GM21717 (cell line): ENCODE data around the gene TRPC1.
"Not testable (repeated sequence)": the region's sequence is repeated elsewhere in the genome, so short reads cannot be mapped to it uniquely, and the experiment has no call there.

Experiments used
- ATAC-seq: cut with Tn5 transposase; IDR thresholded peaks from one replicate; pipeline ENCODE4 v1.9.1; 2021; ENCODE audit warnings: mild to moderate bottlenecking, moderate library complexity; ENCODE audit not compliant: unreplicated experiment

TRPC1 gene

GRCh38 chr3:142723968-142724681 lies at the start of gene TRPC1:
Gene TRPC1, plus strand, starts transcription at chr3:142724034. Its CDS starts 526 bp downstream, at chr3:142724560.
- peak; percentile 97 for ATAC-seq

GRCh38 chr3:142676151-142676550 lies 47.7 kb upstream of the TRPC1 start:
- ATAC-seq, result no peak

GRCh38 chr3:142680710-142681109 lies 43.1 kb upstream of the TRPC1 start:
- no peak for ATAC-seq

GRCh38 chr3:142690613-142691012 lies 33.2 kb upstream of the TRPC1 start:
- no peak for ATAC-seq

GRCh38 chr3:142691527-142691926 lies 32.3 kb upstream of the TRPC1 start:
- ATAC-seq, result no peak

GRCh38 chr3:142693136-142693853 lies 30.5 kb upstream of the TRPC1 start:
- no peak for ATAC-seq

GRCh38 chr3:142694225-142694624 lies 29.6 kb upstream of the TRPC1 start:
- ATAC-seq, result no peak

GRCh38 chr3:142705198-142705597 lies 18.6 kb upstream of the TRPC1 start:
- ATAC-seq, result no peak

- ATAC-seq, result no peak
Observed at GRCh38 chr3:142706321-142707127, 17.3 kb upstream of the TRPC1 start.

- ATAC-seq, result no peak
Observed at GRCh38 chr3:142709207-142709606, 14.6 kb upstream of the TRPC1 start.

- ATAC-seq, result not testable (repeated sequence)
Observed at GRCh38 chr3:142714882-142715281, 9.0 kb upstream of the TRPC1 start.

- ATAC-seq, result no peak
Observed at GRCh38 chr3:142716102-142716501, 7.7 kb upstream of the TRPC1 start.

GRCh38 chr3:142723665-142723967 lies 218 bp upstream of the TRPC1 start:
- peak; percentile 4 for ATAC-seq

GRCh38 chr3:142724682-142725356 lies 985 bp downstream of the TRPC1 start:
- peak; percentile 25 for ATAC-seq

- no peak for ATAC-seq
Observed at GRCh38 chr3:142725357-142725739, 1.5 kb downstream of the TRPC1 start.

GRCh38 chr3:142726017-142726416 lies 2.2 kb downstream of the TRPC1 start:
- no peak for ATAC-seq

- ATAC-seq, result no peak
Observed at GRCh38 chr3:142732066-142732465, 8.2 kb downstream of the TRPC1 start.

GRCh38 chr3:142734834-142735233 lies 11.0 kb downstream of the TRPC1 start:
- ATAC-seq, result no peak

- no peak for ATAC-seq
Observed at GRCh38 chr3:142735462-142735861, 11.6 kb downstream of the TRPC1 start.

GRCh38 chr3:142738396-142738795 lies 14.6 kb downstream of the TRPC1 start:
- ATAC-seq, result no peak

- ATAC-seq, result no peak
Observed at GRCh38 chr3:142746646-142747045, 22.8 kb downstream of the TRPC1 start.
